Neutrophil (primary cell): ENCODE data around the gene HMBS.

ENCODE experiments used
- H3K27ac ChIP-seq: fragments of 200-600 bp; sonication (generic); 2 replicates; pipeline ENCODE4 v1.5.1; 2016; ENCODE audit warnings: mild to moderate bottlenecking, moderate library complexity
- H3K27me3 ChIP-seq: fragments of 200-600 bp; sonication (generic); 2 replicates; pipeline ENCODE4 v1.6.0; 2016; ENCODE audit warnings: mild to moderate bottlenecking
- H3K36me3 ChIP-seq: fragments of 200-600 bp; sonication (generic); 2 replicates; pipeline ENCODE4 v1.5.1; 2017
- H3K4me1 ChIP-seq, 2 experiments: fragments of 200-600 bp in 1 of 2; sonication (generic) in 1 of 2; 1 replicate in 1 of 2; 2 replicates in 1 of 2; pipeline versions ENCODE4 v1.5.1 to v1.6.1; 2013 to 2016; ENCODE audit warnings: low read depth in 1 of 2, low read length in 1 of 2, mild to moderate bottlenecking in 1 of 2, moderate library complexity in 1 of 2; ENCODE audit not compliant: control insufficient read depth in 1 of 2, insufficient read depth in 1 of 2
- H3K4me3 ChIP-seq, 2 experiments: fragments of 200-600 bp in 1 of 2; sonication (generic) in 1 of 2; 1 replicate in 1 of 2; 2 replicates in 1 of 2; pipeline ENCODE4 v1.5.1; 2013 to 2016; ENCODE audit warnings: low read depth in 1 of 2, low read length in 1 of 2, mild to moderate bottlenecking in 1 of 2, moderate library complexity in 1 of 2
- H3K9me3 ChIP-seq: fragments of 200-600 bp; sonication (generic); 2 replicates; pipeline ENCODE4 v1.5.1; 2016
- TF ChIP-seq, protein P1 (sequence below): fragments of 200-600 bp; sonication (generic); IDR thresholded peaks from 2 replicates; pipeline ENCODE4 v1.5.1; 2016; ENCODE audit warnings: antibody characterized with exemption

Gene HMBS

DNA sequence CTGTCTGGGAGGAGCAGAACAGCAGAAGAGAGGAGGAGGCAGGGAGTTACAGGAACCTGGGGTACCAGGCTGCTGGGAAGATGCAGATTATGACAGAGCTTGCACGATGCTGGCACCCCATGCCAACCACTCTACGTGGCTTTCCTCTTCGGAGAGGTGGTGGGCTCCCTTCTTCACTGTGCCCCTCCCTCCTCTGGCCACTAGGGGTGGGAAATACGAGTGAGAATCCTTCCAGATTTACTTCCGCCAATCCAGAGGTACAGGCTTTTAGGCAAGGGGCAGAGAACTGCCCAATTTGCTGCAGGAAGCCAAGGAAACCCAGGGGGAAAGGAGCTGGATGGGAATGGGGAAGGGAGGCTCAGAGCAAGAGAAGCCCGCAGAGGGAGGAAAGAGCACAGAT is 40.0 kb upstream of the HMBS start:
- H3K27me3 ChIP-seq = no peaks in the 10 kb centered on the region
- H3K27ac ChIP-seq = no peak overlapping the region
- H3K4me3 ChIP-seq = no peak overlapping the region
- peaks cover 0 to under 1% of the 10 kb centered on the region in 2 experiments for H3K4me1 ChIP-seq
- TF ChIP-seq, protein P1, sequence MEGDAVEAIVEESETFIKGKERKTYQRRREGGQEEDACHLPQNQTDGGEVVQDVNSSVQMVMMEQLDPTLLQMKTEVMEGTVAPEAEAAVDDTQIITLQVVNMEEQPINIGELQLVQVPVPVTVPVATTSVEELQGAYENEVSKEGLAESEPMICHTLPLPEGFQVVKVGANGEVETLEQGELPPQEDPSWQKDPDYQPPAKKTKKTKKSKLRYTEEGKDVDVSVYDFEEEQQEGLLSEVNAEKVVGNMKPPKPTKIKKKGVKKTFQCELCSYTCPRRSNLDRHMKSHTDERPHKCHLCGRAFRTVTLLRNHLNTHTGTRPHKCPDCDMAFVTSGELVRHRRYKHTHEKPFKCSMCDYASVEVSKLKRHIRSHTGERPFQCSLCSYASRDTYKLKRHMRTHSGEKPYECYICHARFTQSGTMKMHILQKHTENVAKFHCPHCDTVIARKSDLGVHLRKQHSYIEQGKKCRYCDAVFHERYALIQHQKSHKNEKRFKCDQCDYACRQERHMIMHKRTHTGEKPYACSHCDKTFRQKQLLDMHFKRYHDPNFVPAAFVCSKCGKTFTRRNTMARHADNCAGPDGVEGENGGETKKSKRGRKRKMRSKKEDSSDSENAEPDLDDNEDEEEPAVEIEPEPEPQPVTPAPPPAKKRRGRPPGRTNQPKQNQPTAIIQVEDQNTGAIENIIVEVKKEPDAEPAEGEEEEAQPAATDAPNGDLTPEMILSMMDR = no peak
- no peaks in the 10 kb centered on the region for H3K9me3 ChIP-seq
- H3K36me3 ChIP-seq = peaks cover 37% of the 10 kb centered on the region

DNA sequence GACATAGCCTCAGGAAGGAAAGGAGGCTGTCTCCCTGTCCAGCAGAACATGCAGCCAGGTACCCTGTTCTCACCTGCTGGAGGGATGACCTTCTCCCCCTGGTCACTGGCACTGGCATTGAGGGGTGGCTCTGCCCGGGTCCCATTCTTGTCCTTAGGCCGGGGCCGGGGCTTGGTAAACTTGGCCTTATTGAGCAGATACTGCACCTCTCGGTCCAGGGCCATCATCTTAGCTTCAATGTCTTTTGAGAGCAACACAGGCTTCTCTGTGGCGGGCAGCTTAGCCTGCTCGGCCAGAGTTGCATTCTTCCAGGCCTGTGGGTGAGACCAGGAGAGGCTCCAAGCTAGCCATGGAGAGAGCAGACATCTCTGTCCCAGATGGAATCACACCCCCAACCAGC is 38.2 kb upstream of the HMBS start:
- Histone ChIP-seq H3K4me1 (no peaks in the 10 kb centered on the region), H3K36me3 (peaks cover 51% of the 10 kb centered on the region), H3K9me3 (no peaks in the 10 kb centered on the region), H3K27me3 (no peaks in the 10 kb centered on the region), H3K27ac (no peak overlapping the region), H3K4me3 (no peak overlapping the region)
- TF ChIP-seq, protein P1 = no peak

DNA sequence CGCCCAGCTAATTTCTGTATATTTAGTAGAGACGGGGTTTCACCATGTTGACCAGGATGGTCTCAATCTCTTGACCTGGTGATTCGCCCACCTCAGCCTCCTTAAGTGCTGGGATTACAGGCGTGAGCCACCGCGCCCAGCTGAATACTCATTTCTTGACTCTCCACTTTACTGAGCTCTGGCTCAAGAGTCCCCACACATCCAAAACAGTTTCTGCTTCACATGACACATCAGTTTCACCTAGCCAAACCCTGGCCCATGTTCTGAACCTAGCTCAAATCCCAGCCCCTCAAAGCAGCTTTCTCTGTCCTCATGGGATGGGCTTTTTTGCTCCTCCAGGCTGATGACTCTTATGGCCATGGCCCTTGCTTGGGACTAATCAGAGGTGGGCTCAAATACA is 37.5 kb upstream of the HMBS start:
- Histone ChIP-seq H3K4me3 (no peak overlapping the region), H3K36me3 (peaks cover 58% of the 10 kb centered on the region), H3K9me3 (no peaks in the 10 kb centered on the region), H3K27ac (no peak overlapping the region), H3K4me1 (no peaks in the 10 kb centered on the region), H3K27me3 (no peaks in the 10 kb centered on the region)
- TF ChIP-seq, protein P1 = no peak

DNA sequence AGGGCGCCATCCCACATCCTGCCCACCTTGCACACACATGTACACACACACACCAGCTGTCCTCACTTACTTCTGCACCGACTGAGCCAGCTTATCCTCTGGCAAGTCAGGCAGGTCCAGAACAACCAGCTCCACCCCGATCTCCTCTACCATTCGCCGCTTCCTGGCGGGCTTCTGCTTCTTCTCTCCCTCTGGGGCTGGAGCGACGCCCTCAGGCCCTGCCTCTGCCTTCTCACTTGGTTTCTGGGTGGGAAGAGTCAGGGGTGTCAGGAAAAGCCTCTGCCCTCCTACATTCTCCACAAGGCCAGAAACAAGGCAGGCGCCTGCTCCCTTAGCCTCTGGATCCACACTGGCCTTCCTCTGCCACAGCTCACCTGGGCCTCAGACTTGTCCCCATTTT is 36.0 kb upstream of the HMBS start:
- H3K36me3 ChIP-seq = peaks cover 68% of the 10 kb centered on the region
- H3K9me3 ChIP-seq = no peaks in the 10 kb centered on the region
- TF ChIP-seq, protein P1 = no peak
- no peak overlapping the region for H3K4me3 ChIP-seq
- H3K27ac ChIP-seq = no peak overlapping the region
- H3K27me3 ChIP-seq = no peaks in the 10 kb centered on the region
- H3K4me1 ChIP-seq = no peaks in the 10 kb centered on the region

DNA sequence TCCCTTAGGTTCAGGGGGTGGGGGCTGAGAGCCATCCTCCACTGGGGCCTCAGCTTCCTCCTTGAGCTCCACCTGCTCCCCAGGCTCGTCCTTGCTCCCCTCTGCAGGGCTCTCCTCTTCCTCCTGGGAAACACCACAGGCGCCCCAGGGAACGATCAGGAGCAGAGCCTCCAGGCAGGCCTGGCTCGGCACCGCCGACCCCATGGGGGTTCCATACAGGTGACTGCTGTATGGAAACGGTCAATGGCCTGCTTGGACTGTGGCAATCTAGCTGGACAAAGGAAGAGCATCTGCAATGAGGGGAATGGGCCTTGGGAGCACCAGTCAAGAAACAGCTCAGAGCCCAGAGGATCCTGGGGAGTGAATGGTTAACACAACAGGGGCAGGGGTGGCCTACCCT is 35.6 kb upstream of the HMBS start:
- TF ChIP-seq, protein P1 = no peak
- Histone ChIP-seq H3K36me3 (peaks cover 71% of the 10 kb centered on the region), H3K27me3 (no peaks in the 10 kb centered on the region), H3K4me3 (no peak overlapping the region), H3K9me3 (no peaks in the 10 kb centered on the region), H3K27ac (no peak overlapping the region), H3K4me1 (no peaks in the 10 kb centered on the region)
